ENCODE results near the gene S100A9. TPM values are rescaled to one million over a fixed set of nuclear protein-coding genes. Genes with fewer than 3 reads are reported as not detected.

Gene S100A9
- total RNA-seq, 1 donor from 2014 or later: 911 TPM

- Histone ChIP-seq H3K4me1 (peaks cover 9% of the 10 kb centered on the region), H3K27ac (no peak overlapping the region), H3K36me3 (no peaks in the 10 kb centered on the region), H3K9me3 (no peaks in the 10 kb centered on the region), H3K4me3 (no peak overlapping the region), H3K27me3 (ENCODE audit: low read depth) (peaks cover 8% of the 10 kb centered on the region)
- ATAC-seq: no peak
- no peak for DNase-seq
- intact Hi-C loops (cut with DNase I): no loop called here
- no peak for TF ChIP-seq CTCF (IDR thresholded peaks at IDR 0.05)
Measured at GRCh38 chr1:153392258-153392657, 34.6 kb downstream of the S100A9 start.

GRCh38 chr1:153392822-153393221 is 35.2 kb downstream of the S100A9 start:
- H3K4me1 ChIP-seq: peaks cover 9% of the 10 kb centered on the region
- intact Hi-C loops (cut with DNase I): no loop called here
- no peaks in the 10 kb centered on the region for H3K36me3 ChIP-seq
- peaks cover 8% of the 10 kb centered on the region for H3K27me3 ChIP-seq (ENCODE audit: low read depth)
- H3K9me3 ChIP-seq: no peaks in the 10 kb centered on the region
- no peak overlapping the region for H3K27ac ChIP-seq
- no peak overlapping the region for H3K4me3 ChIP-seq
- TF ChIP-seq CTCF (IDR thresholded peaks at IDR 0.05): no peak
- ATAC-seq: no peak
- DNase-seq: no peak

GRCh38 chr1:153393926-153394325 is 36.3 kb downstream of the S100A9 start:
- Histone ChIP-seq H3K9me3 (no peaks in the 10 kb centered on the region), H3K27me3 (ENCODE audit: low read depth) (peaks cover 8% of the 10 kb centered on the region), H3K4me3 (no peak overlapping the region), H3K27ac (no peak overlapping the region), H3K36me3 (no peaks in the 10 kb centered on the region), H3K4me1 (peaks cover 9% of the 10 kb centered on the region)
- ATAC-seq (peak in 1 of 2 donors; percentile 34), DNase-seq (peak; percentile 55)
- intact Hi-C loops (cut with DNase I): no loop called here
- no peak for TF ChIP-seq CTCF (IDR thresholded peaks at IDR 0.05)

- intact Hi-C loops (cut with DNase I): no loop called here
- ATAC-seq (no peak), DNase-seq (no peak)
- Histone ChIP-seq H3K27me3 (ENCODE audit: low read depth) (peaks cover 8% of the 10 kb centered on the region), H3K4me1 (peaks cover 9% of the 10 kb centered on the region), H3K4me3 (no peak overlapping the region), H3K9me3 (no peaks in the 10 kb centered on the region), H3K27ac (no peak overlapping the region), H3K36me3 (no peaks in the 10 kb centered on the region)
- TF ChIP-seq CTCF (IDR thresholded peaks at IDR 0.05): no peak
Measured at GRCh38 chr1:153394391-153394790, 36.7 kb downstream of the S100A9 start.

- no peaks in the 10 kb centered on the region for H3K36me3 ChIP-seq
- peaks cover 8% of the 10 kb centered on the region for H3K27me3 ChIP-seq (ENCODE audit: low read depth)
- no peaks in the 10 kb centered on the region for H3K9me3 ChIP-seq
- intact Hi-C loops (cut with DNase I): no loop called here
- no peak for TF ChIP-seq CTCF (IDR thresholded peaks at IDR 0.05)
- peaks cover 9% of the 10 kb centered on the region for H3K4me1 ChIP-seq
- H3K27ac ChIP-seq: no peak overlapping the region
- DNase-seq (no peak), ATAC-seq (no peak)
- no peak overlapping the region for H3K4me3 ChIP-seq
Measured at GRCh38 chr1:153395136-153395685, 37.6 kb downstream of the S100A9 start.
